Gastrocnemius medialis (tissue), 4 donors: ENCODE measurements around the gene LZTFL1. TPM values are rescaled to one million over a fixed set of nuclear protein-coding genes. Genes with fewer than 3 reads are reported as not detected.

ENCODE experiments used
- ATAC-seq, 2 donors: fragments of 150-250 bp; one replicate each; pipeline ENCODE4 v1.9.1; 2016
- DNase-seq, 2 donors: peaks; one replicate each; pipeline ENCODE4 v3.0.0-alpha.2; 2019
- H3K27ac ChIP-seq, 4 donors: fragments of 200-600 bp; sonication (generic); 1 replicate in 1 of 4; 2 replicates in 3 of 4; pipeline ENCODE4 v1.5.1; 2016 to 2018; ENCODE audit warnings: mild to moderate bottlenecking in 2 of 4, moderate library complexity in 1 of 4
- H3K27me3 ChIP-seq, 3 donors: fragments of 200-600 bp; sonication (generic) in 2 of 3; 1 replicate in 1 of 3; 2 replicates in 2 of 3; pipeline versions ENCODE4 v1.5.1 to v1.6.0; 2016 to 2019; ENCODE audit warnings: mild to moderate bottlenecking in 1 of 3, moderate library complexity in 1 of 3
- H3K36me3 ChIP-seq, 2 donors: fragments of 200-600 bp; sonication (generic) in 1 of 2; one replicate each; pipeline ENCODE4 v1.5.1; 2017 to 2018
- H3K4me1 ChIP-seq, 2 donors: fragments of 200-600 bp; sonication (generic) in 1 of 2; one replicate each; pipeline ENCODE4 v1.5.1; 2016 to 2017; ENCODE audit warnings: mild to moderate bottlenecking in 2 of 2
- H3K4me3 ChIP-seq, 4 donors: fragments of 200-600 bp; sonication (generic) in 3 of 4; 1 replicate in 1 of 4; 2 replicates in 3 of 4; pipeline ENCODE4 v1.5.1; 2016 to 2019; ENCODE audit warnings: mild to moderate bottlenecking in 2 of 4
- H3K9me3 ChIP-seq, 3 donors: fragments of 200-600 bp; sonication (generic) in 2 of 3; 1 replicate in 1 of 3; 2 replicates in 2 of 3; pipeline ENCODE4 v1.5.1; 2016 to 2019
- POLR2A ChIP-seq, 2 donors: fragments of 450-650 bp; IDR thresholded peaks; one replicate each; pipeline ENCODE4 v1.6.1; 2017; ENCODE audit warnings: antibody characterized with exemption in 2 of 2, mild to moderate bottlenecking in 2 of 2, moderate library complexity in 2 of 2
- in situ Hi-C, 4 donors: fragments of 200-750 bp; cut with MboI; loops; one replicate each; pipeline versions ENCODE4 v1.15.0 to v1.8.0; 2017; ENCODE audit warnings: low sequenced_read_pairs in 4 of 4
- intact Hi-C: fragments of 100-400 bp; cut with DNase I; formaldehyde crosslinking; loops from one replicate; pipeline ENCODE4 v1.15.1; 2023; ENCODE audit warnings: low total_unique reads
- total RNA-seq, 4 donors: library from RNA; depleted of rRNA; stranded (reverse); fragments of >200 nt; gene quantifications; one replicate each; pipeline versions ENCODE4 v1.1.0 to v1.2.3, GENCODE V29; 2016
- TF ChIP-seq, protein P1 (sequence below), 5 experiments: fragments of 450-650 bp in 3 of 5; fragments of 200-600 bp in 2 of 5; sonication (generic) in 2 of 5; IDR thresholded peaks in 4 of 5; conservative IDR thresholded peaks in 1 of 5; 1 replicate in 4 of 5; 2 replicates in 1 of 5; pipeline ENCODE4 v1.5.1; 2016 to 2019; ENCODE audit warnings: antibody characterized with exemption in 5 of 5, mild to moderate bottlenecking in 3 of 5, moderate library complexity in 3 of 5

The LZTFL1 gene
- total RNA-seq, 4 donors from 2014 or later: 3.2 to 7.6 (median 5.0) TPM

DNA sequence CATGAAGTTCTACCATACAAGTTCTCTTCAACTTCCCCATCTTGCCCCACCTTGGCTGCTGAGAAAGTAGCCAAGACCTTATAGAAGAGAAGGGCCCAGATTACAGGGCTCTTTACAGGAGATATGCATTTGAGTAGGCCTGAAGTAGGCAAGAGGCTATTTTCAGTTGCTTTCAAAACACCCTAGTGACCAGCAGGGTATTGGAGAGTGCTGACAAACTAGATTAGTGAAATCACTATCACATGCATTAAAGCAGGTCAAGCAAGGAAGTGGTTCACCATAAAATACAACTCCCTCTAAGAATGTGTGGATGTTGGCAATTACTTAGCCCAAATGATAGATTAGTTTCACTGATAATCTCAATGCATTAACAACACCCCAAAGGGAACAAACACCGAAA is 2.7 kb upstream of the LZTFL1 start:
- DNase-seq (no peak), ATAC-seq (no peak)
- Histone ChIP-seq H3K9me3 (no peaks in the 10 kb centered on the region), H3K4me1 (peaks cover 17 to 34% of the 10 kb centered on the region in 2 donors), H3K36me3 (no peaks in the 10 kb centered on the region), H3K4me3 (no peak overlapping the region), H3K27me3 (no peaks in the 10 kb centered on the region), H3K27ac (no peak overlapping the region)
- TF ChIP-seq, protein P1, sequence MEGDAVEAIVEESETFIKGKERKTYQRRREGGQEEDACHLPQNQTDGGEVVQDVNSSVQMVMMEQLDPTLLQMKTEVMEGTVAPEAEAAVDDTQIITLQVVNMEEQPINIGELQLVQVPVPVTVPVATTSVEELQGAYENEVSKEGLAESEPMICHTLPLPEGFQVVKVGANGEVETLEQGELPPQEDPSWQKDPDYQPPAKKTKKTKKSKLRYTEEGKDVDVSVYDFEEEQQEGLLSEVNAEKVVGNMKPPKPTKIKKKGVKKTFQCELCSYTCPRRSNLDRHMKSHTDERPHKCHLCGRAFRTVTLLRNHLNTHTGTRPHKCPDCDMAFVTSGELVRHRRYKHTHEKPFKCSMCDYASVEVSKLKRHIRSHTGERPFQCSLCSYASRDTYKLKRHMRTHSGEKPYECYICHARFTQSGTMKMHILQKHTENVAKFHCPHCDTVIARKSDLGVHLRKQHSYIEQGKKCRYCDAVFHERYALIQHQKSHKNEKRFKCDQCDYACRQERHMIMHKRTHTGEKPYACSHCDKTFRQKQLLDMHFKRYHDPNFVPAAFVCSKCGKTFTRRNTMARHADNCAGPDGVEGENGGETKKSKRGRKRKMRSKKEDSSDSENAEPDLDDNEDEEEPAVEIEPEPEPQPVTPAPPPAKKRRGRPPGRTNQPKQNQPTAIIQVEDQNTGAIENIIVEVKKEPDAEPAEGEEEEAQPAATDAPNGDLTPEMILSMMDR (IDR thresholded peaks at IDR 0.05 in 4 of 5, conservative IDR thresholded peaks at IDR 0.05 in 1 of 5): no peak
- no peak for TF ChIP-seq POLR2A (IDR thresholded peaks at IDR 0.05)
- in situ Hi-C loops: no loop called here
- intact Hi-C loops: loop anchor here (10.0 kb wide), 1 partner anchor 230 kb away; no protein-coding TSS in a partner anchor

DNA sequence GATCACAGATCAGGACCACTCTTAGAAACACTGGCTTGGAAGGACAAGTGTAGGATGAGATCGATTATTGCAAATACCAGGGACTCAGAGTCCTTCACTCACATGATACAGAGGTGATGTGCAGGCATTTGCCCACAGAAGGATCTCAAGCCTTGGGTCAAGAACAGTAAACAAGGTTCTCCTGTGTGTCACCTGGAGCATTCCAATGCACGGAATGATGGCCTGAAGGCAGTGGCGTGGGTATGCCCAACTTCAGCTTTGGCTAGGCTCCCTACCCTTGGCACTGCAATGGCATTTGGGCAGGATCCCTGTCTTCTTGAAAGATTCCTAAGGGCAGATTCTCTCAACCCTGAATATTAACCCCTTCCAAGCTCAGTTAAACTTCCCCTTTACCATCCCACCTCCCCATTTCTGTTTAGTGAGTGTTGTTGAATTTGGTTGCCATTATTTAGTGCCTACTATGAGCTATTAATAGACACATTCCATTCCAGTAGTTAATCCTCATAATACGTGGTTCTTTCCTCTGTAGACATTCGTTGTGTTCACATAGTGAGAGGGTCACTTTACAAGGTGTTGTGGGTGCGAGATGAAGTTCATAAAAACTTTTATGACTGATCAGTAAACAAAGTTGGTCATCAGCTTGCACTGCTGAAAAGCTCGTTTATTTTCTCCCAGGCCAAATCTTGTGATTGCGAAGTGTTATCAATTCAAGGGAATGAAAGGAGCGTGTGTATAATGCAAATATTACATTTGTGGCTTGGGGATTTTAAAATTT is 1.1 kb upstream of the LZTFL1 start:
- Histone ChIP-seq H3K36me3 (no peaks in the 10 kb centered on the region), H3K27me3 (no peaks in the 10 kb centered on the region), H3K9me3 (no peaks in the 10 kb centered on the region), H3K4me3 (no peak overlapping the region), H3K27ac (no peak overlapping the region), H3K4me1 (peaks cover 17 to 23% of the 10 kb centered on the region in 2 donors)
- TF ChIP-seq POLR2A (IDR thresholded peaks at IDR 0.05): no peak
- TF ChIP-seq, protein P1 (IDR thresholded peaks at IDR 0.05 in 4 of 5, conservative IDR thresholded peaks at IDR 0.05 in 1 of 5): no peak
- in situ Hi-C loops (no loop called here), intact Hi-C loops (loop anchor here (10.0 kb wide), 1 partner anchor 232 kb away; no protein-coding TSS in a partner anchor)
- no peak for DNase-seq
- no peak for ATAC-seq

DNA sequence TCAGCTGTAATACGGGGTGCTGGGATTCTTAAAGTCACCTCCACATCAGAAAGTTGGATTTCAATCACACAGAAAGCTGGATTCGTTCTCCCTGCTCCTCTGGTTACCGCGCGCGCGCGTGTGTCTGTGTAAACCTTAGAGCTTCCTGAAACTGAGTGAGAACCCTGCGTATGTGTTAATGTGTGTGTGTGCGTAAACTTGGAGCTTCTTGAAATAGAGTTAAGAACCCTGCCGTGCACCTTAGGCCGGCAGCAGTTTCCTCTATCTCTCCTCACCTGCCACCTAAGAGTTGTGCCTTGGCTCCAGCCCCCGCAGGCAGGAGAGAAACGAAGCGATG is 531 bp downstream of the LZTFL1 start:
- Histone ChIP-seq H3K4me3 (peak overlapping the region; percentile 85 to 98 (median 98)), H3K27ac (peak overlapping the region; percentile 24 to 69 (median 57)), H3K36me3 (no peaks in the 10 kb centered on the region), H3K9me3 (no peaks in the 10 kb centered on the region), H3K27me3 (no peaks in the 10 kb centered on the region), H3K4me1 (peaks cover 16 to 17% of the 10 kb centered on the region in 2 donors)
- TF ChIP-seq POLR2A (IDR thresholded peaks at IDR 0.05): no peak
- TF ChIP-seq, protein P1 (IDR thresholded peaks at IDR 0.05 in 4 of 5, conservative IDR thresholded peaks at IDR 0.05 in 1 of 5): no peak
- intact Hi-C loops: loop anchor here (10.0 kb wide), 1 partner anchor 233 kb away; no protein-coding TSS in a partner anchor
- DNase-seq (no peak), ATAC-seq (peak; percentile 11 to 40)
- in situ Hi-C loops: no loop called here

DNA sequence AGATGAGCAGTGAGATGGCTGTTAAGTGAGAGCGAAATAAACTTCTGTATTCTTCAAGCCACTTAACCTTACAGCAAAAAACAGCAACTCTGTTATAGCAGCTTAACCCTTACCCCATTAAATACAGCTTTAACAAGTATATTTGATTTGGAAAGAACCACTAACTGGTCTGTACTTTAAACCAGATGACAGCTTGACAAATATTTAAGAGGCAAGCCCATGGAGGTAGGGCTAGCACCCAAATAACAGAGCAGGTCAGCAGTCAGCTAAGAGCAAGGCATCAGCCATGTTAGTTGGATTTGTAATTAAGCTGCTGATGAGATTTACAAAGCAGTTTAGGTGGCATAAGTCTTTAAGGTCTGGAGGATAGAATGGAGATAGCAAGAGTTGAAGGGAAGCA is 3.5 kb downstream of the LZTFL1 start:
- TF ChIP-seq, protein P1 (IDR thresholded peaks at IDR 0.05 in 4 of 5, conservative IDR thresholded peaks at IDR 0.05 in 1 of 5): no peak
- TF ChIP-seq POLR2A (IDR thresholded peaks at IDR 0.05): no peak
- Histone ChIP-seq H3K9me3 (no peaks in the 10 kb centered on the region), H3K4me1 (peaks cover 16 to 17% of the 10 kb centered on the region in 2 donors), H3K36me3 (peaks cover 0 to 14% of the 10 kb centered on the region in 2 donors), H3K4me3 (no peak overlapping the region), H3K27me3 (no peaks in the 10 kb centered on the region), H3K27ac (no peak overlapping the region)
- intact Hi-C loops: no loop called here
- DNase-seq: no peak
- no peak for ATAC-seq
- in situ Hi-C loops: no loop called here
